Stimulated activated naive CD4-positive, alpha-beta T cell (primary cell): ENCODE measurements around the gene UNC5A.
A peak's percentile ranks its signal among the peaks of the same experiment; 100 is the strongest.

ENCODE experiments used
- DNase-seq, 6 experiments: peaks; one replicate each; lab custom pipeline; 2025; lab: John Stamatoyannopoulos, UW

Gene UNC5A

GRCh38 chr5:176820937-176821336 lies 10.6 kb downstream of the UNC5A start:
- DNase-seq = no peak

- no peak for DNase-seq
Measured at GRCh38 chr5:176821441-176821840, 11.1 kb downstream of the UNC5A start.

GRCh38 chr5:176822041-176822792 lies 11.9 kb downstream of the UNC5A start:
- DNase-seq = no peak

GRCh38 chr5:176822793-176823481 lies 12.6 kb downstream of the UNC5A start:
- no peak for DNase-seq

DNA sequence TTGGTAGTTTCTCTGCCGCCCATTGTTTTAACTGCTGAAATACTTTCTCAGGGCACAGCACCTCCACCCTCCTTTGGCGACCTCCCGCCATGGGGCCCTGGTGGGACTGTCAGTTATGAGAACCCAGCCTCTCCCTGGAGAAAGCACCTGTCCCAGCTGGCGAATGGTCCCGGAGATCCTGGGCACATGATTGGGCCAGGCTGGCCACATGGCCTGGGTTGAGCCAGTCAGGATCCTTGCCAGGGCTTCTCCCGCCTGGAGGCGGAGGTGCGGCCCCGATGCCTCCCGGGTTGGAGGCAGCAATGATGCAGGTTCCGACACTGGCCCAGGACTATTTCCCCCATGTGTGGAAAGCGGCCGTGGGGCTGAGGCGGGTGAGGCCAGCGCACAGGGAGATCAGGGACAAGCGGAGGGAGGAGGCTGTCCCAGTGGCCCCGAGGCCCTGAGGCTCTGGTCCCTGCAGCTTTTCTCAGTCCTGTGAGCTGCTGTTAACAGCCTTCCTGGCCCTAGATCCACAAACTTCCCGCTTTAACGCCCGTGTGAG lies 13.6 kb downstream of the UNC5A start:
- no peak for DNase-seq

DNA sequence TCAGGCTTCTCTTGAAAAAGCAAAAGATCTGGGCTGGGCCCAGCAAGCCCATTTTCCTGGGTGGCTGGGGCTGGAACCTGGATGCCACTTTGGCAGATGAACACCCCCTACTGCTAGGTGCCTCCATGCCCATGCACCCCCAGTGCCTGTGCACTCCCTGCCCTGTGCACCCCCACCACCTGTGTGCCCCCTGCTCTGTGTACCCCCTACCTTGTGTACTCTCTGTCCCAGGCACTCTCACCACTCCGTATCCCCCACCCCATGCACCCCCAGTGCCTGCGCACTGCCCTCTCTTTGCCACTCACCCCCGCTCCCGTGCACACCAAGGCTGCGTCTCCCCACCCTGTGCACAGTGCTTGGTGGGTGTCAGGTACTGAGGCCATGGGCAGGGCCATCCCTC lies 14.2 kb downstream of the UNC5A start:
- DNase-seq = no peak

- DNase-seq = no peak
Measured at GRCh38 chr5:176825234-176825633, 14.9 kb downstream of the UNC5A start.

DNA sequence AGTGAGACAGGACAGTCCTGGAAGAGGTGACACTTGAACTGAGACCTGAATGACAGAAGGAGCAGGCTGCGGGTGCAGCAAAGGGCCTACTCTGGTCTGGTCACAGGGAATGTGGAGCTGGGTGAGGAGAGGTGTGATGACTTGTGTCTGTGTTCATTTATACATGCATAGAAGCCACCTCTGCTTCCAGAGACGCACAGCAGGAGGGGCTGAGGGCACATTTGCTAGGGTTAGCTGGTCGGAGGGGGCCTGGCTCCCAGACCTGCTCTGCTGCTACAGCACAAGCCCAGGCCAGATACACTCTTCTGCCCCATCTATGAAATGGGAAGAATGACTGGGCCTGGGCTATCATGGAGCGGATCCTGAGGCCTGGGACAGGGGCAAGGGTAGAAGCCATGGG lies 15.6 kb downstream of the UNC5A start:
- no peak for DNase-seq

DNA sequence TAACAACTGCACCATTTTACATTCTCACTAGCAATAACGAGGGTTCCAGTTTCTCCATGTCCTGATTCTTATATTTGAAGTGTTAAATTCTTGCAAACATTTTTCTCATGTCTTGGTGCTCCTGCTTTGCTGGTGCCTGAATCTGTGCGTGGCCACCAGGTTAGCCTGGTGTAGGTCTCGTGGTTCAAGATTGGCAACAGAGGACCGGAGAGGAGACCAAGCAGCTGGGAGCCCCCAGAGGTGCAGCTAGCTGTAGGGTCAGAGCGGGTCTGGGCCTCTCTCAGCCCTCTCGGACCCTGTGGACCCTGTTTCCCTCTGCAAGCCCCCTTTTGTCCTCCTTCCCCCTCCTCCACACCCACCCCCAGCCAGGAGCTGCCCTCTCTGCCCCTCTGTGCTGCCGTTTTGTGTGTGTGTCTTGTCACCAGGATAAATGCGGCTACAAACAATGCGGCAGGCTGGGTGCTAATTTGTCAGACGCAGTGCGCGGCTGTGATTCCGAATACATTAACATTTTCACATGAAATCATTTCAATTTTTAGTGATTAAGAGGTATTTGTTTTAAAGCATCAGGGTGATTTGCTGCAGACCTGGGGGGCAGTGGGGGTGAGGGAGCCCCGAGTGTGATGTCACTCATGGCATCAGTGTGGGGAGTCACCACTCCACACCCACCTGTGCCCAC lies 17.5 kb downstream of the UNC5A start:
- no peak for DNase-seq

GRCh38 chr5:176829320-176829719 lies 19.0 kb downstream of the UNC5A start:
- no peak for DNase-seq

DNA sequence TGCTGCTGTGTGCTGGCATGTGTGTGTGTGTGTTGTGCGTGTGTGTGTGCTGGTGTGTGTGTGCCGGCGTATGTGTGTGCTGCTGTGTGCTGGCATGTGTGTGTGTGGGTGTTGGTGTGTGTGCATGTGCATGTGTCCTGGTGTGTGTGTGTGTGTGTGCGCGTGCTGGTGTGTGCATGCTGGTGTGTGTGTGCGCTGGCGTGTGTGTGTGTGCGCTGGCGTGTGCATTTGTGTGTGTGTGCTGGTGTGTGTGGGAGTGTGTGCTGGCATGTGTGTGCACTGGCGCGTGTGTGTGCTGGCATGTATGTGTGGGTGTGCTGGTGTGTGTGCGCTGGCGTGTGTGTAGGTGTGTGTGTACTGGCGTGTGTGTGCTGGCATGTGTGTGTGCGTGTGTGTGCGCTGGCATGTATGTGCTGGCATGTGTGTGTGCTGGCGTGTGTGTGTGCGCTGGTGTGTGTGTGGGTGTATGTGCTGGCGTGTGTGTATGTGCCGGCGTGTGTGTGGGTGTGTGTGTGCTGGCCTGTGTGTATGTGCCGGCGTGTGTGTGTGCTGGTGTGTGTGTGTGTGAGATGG lies 20.1 kb downstream of the UNC5A start:
- no peak for DNase-seq

GRCh38 chr5:176830995-176831423 lies 20.6 kb downstream of the UNC5A start:
- no peak for DNase-seq

- DNase-seq = no peak
Measured at GRCh38 chr5:176831425-176831824, 21.1 kb downstream of the UNC5A start.

- no peak for DNase-seq
Measured at GRCh38 chr5:176832162-176832561, 21.8 kb downstream of the UNC5A start.

DNA sequence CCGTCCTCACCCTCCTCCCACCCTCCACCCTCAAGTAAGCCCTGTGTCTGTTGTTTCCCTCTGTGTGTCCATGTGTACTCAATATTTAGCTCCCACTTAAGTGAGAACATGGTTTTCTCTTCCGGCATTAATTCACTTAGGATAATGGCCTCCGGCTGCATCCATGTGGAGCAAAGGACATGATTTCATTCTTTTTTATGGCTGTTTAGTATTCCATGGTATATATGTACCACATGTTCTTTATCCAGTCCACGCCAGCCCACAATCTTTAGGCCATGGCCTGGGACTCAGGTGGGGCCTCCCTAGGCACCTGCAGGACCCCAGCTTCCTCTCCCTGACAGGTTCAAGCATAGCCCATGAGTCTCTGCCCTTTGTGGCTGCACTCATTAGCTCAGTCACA lies 22.9 kb downstream of the UNC5A start:
- DNase-seq = no peak

DNA sequence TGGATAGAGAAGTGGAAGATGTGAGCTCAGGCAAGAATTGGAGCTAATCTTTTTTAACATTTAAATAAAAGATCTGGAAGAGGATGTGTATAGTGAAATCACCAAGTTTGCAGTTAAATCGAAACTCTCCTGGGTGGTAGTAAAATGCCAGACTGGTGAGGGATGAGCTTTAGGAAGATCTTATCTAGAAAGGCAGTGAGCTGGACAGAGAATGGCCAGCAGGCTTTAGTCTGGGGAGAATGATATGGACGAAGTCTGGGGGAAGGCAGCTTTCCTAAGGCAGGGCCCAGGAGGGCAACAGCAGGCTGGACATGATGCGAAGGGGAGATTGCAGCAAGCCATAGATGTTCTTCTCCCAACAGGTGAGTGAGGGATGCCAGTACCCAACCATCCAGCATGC lies 25.6 kb downstream of the UNC5A start:
- DNase-seq = no peak

- no peak for DNase-seq
Measured at GRCh38 chr5:176836811-176837706, 26.7 kb downstream of the UNC5A start.

DNA sequence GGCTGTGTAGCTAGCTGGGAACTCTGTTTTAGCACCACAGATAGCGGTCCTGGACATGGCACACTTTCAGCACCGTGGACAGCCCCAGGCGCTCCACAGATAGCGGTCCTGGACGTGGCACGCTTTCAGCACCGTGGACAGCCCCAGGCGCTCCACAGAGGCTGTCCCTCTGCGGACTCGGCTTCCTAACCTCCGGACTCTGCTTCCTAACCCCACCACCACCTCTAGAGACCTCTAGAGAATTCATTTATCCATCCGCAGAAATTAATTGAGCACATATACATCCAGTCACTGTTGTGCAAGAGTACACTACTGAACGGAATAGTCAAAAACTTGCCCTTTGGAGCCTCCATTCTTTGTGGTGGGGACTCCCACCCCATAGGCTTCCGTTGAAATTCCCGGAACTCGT lies 27.4 kb downstream of the UNC5A start:
- peak; percentile 37 to 64 (median 55) for DNase-seq

DNA sequence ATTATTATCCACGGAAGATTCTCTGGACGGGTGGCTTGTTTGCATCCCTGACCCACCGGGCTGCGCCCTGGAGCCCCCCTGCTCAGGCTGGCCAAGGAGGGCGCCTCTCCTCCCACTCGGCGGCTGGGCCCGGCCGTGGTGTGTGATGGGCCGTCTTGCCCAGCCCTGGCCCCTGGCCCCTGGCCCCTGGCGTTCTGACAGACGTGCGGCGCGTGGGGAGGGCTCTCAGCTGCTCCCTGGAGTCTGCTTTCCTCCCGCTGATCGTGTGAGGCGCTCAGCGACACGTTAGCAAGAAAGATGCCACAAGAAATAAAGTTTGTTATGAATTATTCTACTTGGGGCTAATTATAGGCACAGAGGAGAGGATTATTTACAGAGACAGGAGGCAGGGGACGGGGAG lies 33.3 kb downstream of the UNC5A start:
- no peak for DNase-seq

GRCh38 chr5:176844281-176844680 lies 33.9 kb downstream of the UNC5A start:
- DNase-seq = no peak

- no peak for DNase-seq
Measured at GRCh38 chr5:176844706-176845391, 34.5 kb downstream of the UNC5A start.
